ENCODE results near the gene SLC35F3. TPM values are rescaled to one million over a fixed set of nuclear protein-coding genes. Genes with fewer than 3 reads are reported as not detected.

The SLC35F3 gene
- total and polyA plus RNA-seq, 2 experiments from 2014 or later: 1.0 to 3.2 TPM

- no peaks in the 10 kb centered on the region for H3K36me3 ChIP-seq (ENCODE audit: insufficient read depth)
- H3K4me2 ChIP-seq: no peak overlapping the region
- ATAC-seq (no peak), DNase-seq (ENCODE audit: low spot score) (no peak)
- Mint-ChIP-seq H3K27ac (no peak overlapping the region), H3K4me3 (no peak overlapping the region), H3K36me3 (ENCODE audit: low read depth) (no peaks in the 10 kb centered on the region), H3K9me3 (no peaks in the 10 kb centered on the region), H3K27me3 (ENCODE audit: insufficient read depth, low read depth, poor library complexity) (no peaks in the 10 kb centered on the region), H3K4me1 (no peaks in the 10 kb centered on the region)
- H3F3A ChIP-seq (replicated peaks; ENCODE audit: low read depth): no peaks in the 10 kb centered on the region
- peaks cover 5% of the 10 kb centered on the region for H3K9me2 ChIP-seq (ENCODE audit: insufficient read depth)
- no peaks in the 10 kb centered on the region for H3K4me1 ChIP-seq (ENCODE audit: insufficient read depth)
- TF ChIP-seq STAT1 (IDR thresholded peaks at IDR 0.05; ENCODE audit: unreplicated experiment): no peak
- no peak for TF ChIP-seq NANOG (IDR thresholded peaks at IDR 0.05; ENCODE audit: borderline replicate concordance)
- TF ChIP-seq, protein P1, sequence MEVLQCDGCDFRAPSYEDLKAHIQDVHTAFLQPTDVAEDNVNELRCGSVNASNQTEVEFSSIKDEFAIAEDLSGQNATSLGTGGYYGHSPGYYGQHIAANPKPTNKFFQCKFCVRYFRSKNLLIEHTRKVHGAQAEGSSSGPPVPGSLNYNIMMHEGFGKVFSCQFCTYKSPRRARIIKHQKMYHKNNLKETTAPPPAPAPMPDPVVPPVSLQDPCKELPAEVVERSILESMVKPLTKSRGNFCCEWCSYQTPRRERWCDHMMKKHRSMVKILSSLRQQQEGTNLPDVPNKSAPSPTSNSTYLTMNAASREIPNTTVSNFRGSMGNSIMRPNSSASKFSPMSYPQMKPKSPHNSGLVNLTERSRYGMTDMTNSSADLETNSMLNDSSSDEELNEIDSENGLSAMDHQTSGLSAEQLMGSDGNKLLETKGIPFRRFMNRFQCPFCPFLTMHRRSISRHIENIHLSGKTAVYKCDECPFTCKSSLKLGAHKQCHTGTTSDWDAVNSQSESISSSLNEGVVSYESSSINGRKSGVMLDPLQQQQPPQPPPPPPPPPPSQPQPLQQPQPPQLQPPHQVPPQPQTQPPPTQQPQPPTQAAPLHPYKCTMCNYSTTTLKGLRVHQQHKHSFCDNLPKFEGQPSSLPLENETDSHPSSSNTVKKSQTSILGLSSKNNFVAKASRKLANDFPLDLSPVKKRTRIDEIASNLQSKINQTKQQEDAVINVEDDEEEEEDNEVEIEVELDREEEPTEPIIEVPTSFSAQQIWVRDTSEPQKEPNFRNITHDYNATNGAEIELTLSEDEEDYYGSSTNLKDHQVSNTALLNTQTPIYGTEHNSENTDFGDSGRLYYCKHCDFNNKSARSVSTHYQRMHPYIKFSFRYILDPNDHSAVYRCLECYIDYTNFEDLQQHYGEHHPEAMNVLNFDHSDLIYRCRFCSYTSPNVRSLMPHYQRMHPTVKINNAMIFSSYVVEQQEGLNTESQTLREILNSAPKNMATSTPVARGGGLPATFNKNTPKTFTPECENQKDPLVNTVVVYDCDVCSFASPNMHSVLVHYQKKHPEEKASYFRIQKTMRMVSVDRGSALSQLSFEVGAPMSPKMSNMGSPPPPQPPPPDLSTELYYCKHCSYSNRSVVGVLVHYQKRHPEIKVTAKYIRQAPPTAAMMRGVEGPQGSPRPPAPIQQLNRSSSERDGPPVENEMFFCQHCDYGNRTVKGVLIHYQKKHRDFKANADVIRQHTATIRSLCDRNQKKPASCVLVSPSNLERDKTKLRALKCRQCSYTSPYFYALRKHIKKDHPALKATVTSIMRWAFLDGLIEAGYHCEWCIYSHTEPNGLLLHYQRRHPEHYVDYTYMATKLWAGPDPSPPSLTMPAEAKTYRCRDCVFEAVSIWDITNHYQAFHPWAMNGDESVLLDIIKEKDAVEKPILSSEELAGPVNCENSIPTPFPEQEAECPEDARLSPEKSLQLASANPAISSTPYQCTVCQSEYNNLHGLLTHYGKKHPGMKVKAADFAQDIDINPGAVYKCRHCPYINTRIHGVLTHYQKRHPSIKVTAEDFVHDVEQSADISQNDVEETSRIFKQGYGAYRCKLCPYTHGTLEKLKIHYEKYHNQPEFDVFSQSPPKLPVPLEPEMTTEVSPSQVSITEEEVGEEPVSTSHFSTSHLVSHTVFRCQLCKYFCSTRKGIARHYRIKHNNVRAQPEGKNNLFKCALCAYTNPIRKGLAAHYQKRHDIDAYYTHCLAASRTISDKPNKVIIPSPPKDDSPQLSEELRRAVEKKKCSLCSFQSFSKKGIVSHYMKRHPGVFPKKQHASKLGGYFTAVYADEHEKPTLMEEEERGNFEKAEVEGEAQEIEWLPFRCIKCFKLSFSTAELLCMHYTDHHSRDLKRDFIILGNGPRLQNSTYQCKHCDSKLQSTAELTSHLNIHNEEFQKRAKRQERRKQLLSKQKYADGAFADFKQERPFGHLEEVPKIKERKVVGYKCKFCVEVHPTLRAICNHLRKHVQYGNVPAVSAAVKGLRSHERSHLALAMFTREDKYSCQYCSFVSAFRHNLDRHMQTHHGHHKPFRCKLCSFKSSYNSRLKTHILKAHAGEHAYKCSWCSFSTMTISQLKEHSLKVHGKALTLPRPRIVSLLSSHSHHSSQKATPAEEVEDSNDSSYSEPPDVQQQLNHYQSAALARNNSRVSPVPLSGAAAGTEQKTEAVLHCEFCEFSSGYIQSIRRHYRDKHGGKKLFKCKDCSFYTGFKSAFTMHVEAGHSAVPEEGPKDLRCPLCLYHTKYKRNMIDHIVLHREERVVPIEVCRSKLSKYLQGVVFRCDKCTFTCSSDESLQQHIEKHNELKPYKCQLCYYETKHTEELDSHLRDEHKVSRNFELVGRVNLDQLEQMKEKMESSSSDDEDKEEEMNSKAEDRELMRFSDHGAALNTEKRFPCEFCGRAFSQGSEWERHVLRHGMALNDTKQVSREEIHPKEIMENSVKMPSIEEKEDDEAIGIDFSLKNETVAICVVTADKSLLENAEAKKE (CRISPR knock-in tag; IDR thresholded peaks at IDR 0.05): no peak
- TF ChIP-seq EZH2 (IDR thresholded peaks at IDR 0.05; ENCODE audit: low read depth, unreplicated experiment): no peak
- TF ChIP-seq JUNB (IDR thresholded peaks at IDR 0.05; ENCODE audit: unreplicated experiment): no peak
- no peak for TF ChIP-seq ZNF331 (CRISPR knock-in tag; IDR thresholded peaks at IDR 0.05; ENCODE audit: low read depth)
- TF ChIP-seq ZNF114 (CRISPR knock-in tag; IDR thresholded peaks at IDR 0.05): no peak
- no peak for TF ChIP-seq ETS1 (IDR thresholded peaks at IDR 0.05)
- TF ChIP-seq, protein P2, sequence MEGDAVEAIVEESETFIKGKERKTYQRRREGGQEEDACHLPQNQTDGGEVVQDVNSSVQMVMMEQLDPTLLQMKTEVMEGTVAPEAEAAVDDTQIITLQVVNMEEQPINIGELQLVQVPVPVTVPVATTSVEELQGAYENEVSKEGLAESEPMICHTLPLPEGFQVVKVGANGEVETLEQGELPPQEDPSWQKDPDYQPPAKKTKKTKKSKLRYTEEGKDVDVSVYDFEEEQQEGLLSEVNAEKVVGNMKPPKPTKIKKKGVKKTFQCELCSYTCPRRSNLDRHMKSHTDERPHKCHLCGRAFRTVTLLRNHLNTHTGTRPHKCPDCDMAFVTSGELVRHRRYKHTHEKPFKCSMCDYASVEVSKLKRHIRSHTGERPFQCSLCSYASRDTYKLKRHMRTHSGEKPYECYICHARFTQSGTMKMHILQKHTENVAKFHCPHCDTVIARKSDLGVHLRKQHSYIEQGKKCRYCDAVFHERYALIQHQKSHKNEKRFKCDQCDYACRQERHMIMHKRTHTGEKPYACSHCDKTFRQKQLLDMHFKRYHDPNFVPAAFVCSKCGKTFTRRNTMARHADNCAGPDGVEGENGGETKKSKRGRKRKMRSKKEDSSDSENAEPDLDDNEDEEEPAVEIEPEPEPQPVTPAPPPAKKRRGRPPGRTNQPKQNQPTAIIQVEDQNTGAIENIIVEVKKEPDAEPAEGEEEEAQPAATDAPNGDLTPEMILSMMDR (conservative IDR thresholded peaks at IDR 0.05; ENCODE audit: low read depth in 2 of 2): no peak
- no peak for TF ChIP-seq EZH2phosphoT487 (IDR thresholded peaks at IDR 0.05; ENCODE audit: unreplicated experiment)
- no peak for TF ChIP-seq POLR2AphosphoS5 (IDR thresholded peaks at IDR 0.05; ENCODE audit: low read depth)
- no peak for TF ChIP-seq CREB1 (CRISPR knock-in tag; IDR thresholded peaks at IDR 0.05; ENCODE audit: low read depth)
- TF ChIP-seq, protein P3, sequence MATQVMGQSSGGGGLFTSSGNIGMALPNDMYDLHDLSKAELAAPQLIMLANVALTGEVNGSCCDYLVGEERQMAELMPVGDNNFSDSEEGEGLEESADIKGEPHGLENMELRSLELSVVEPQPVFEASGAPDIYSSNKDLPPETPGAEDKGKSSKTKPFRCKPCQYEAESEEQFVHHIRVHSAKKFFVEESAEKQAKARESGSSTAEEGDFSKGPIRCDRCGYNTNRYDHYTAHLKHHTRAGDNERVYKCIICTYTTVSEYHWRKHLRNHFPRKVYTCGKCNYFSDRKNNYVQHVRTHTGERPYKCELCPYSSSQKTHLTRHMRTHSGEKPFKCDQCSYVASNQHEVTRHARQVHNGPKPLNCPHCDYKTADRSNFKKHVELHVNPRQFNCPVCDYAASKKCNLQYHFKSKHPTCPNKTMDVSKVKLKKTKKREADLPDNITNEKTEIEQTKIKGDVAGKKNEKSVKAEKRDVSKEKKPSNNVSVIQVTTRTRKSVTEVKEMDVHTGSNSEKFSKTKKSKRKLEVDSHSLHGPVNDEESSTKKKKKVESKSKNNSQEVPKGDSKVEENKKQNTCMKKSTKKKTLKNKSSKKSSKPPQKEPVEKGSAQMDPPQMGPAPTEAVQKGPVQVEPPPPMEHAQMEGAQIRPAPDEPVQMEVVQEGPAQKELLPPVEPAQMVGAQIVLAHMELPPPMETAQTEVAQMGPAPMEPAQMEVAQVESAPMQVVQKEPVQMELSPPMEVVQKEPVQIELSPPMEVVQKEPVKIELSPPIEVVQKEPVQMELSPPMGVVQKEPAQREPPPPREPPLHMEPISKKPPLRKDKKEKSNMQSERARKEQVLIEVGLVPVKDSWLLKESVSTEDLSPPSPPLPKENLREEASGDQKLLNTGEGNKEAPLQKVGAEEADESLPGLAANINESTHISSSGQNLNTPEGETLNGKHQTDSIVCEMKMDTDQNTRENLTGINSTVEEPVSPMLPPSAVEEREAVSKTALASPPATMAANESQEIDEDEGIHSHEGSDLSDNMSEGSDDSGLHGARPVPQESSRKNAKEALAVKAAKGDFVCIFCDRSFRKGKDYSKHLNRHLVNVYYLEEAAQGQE (IDR thresholded peaks at IDR 0.05; ENCODE audit: unreplicated experiment): no peak
- no peak overlapping the region for H2AFZ ChIP-seq
- no peaks in the 10 kb centered on the region for H4K20me1 ChIP-seq (replicated peaks; ENCODE audit: insufficient read depth)
- no peak overlapping the region for H3K27ac ChIP-seq (ENCODE audit: low read depth)
- H3K79me2 ChIP-seq (replicated peaks; ENCODE audit: insufficient read depth): no peaks in the 10 kb centered on the region
- H3K27me3 ChIP-seq (ENCODE audit: insufficient read depth): no peaks in the 10 kb centered on the region
- no peak overlapping the region for H3K4me3 ChIP-seq
These were observed 191.8 kb downstream of the SLC35F3 start for GRCh38 chr1:234096161-234096770.
